NCI-H146 (cell line): Measurements from ENCODE around the gene CFAP97.
"Not testable (repeated sequence)": the region's sequence is repeated elsewhere in the genome, so short reads cannot be mapped to it uniquely, and the experiment has no call there.

ENCODE experiments used
- DNase-seq: peaks from one replicate; lab custom pipeline; 2025; lab: John Stamatoyannopoulos, UW

CFAP97 gene

GRCh38 chr4:185222598-185222997, 18.8 kb upstream of the CFAP97 start:
- DNase-seq = no peak

- no peak for DNase-seq
Observed at GRCh38 chr4:185221912-185222311, 18.1 kb upstream of the CFAP97 start.

- no peak for DNase-seq
Observed at GRCh38 chr4:185221491-185221890, 17.7 kb upstream of the CFAP97 start.

GRCh38 chr4:185219551-185220344, 15.9 kb upstream of the CFAP97 start:
- no peak for DNase-seq

- no peak for DNase-seq
Observed at GRCh38 chr4:185218312-185218711, 14.5 kb upstream of the CFAP97 start.

- DNase-seq = no peak
Observed at GRCh38 chr4:185217408-185217975, 13.7 kb upstream of the CFAP97 start.

- DNase-seq = no peak
Observed at GRCh38 chr4:185215261-185215660, 11.5 kb upstream of the CFAP97 start.

- DNase-seq = no peak
Observed at GRCh38 chr4:185213877-185214276, 10.1 kb upstream of the CFAP97 start.

GRCh38 chr4:185212581-185212980, 8.8 kb upstream of the CFAP97 start:
- DNase-seq = no peak

GRCh38 chr4:185211641-185212040, 7.8 kb upstream of the CFAP97 start:
- DNase-seq = no peak

- DNase-seq = no peak
Observed at GRCh38 chr4:185211035-185211434, 7.2 kb upstream of the CFAP97 start.

- peak; percentile 55 for DNase-seq
Observed at GRCh38 chr4:185210102-185210981, 6.5 kb upstream of the CFAP97 start.

- DNase-seq = not testable (repeated sequence)
Observed at GRCh38 chr4:185209852-185210101, 6.0 kb upstream of the CFAP97 start.

GRCh38 chr4:185209031-185209851, 5.4 kb upstream of the CFAP97 start, which contains the start of gene SNX25:
Gene SNX25, plus strand, starts transcription at chr4:185209598. Its CDS starts 229 bp downstream, at chr4:185209827.
- DNase-seq = peak; percentile 86

- no peak for DNase-seq
Observed at GRCh38 chr4:185207466-185207865, 3.7 kb upstream of the CFAP97 start.

- no peak for DNase-seq
Observed at GRCh38 chr4:185205697-185206342, 2.0 kb upstream of the CFAP97 start.

GRCh38 chr4:185205073-185205472, 1.3 kb upstream of the CFAP97 start:
- DNase-seq = not testable (repeated sequence)

- no peak for DNase-seq
Observed at GRCh38 chr4:185204238-185204910, 574 bp upstream of the CFAP97 start.

- no peak for DNase-seq
Observed at GRCh38 chr4:185202984-185203485, 765 bp downstream of the CFAP97 start.
